GM18511 (cell line): ENCODE measurements around the gene TMEM245.
"Not testable (repeated sequence)": the region's sequence is repeated elsewhere in the genome, so short reads cannot be mapped to it uniquely, and the experiment has no call there.

ENCODE experiments used
- ATAC-seq: cut with Tn5 transposase; IDR thresholded peaks from one replicate; pipeline ENCODE4 v1.9.1; 2021; ENCODE audit warnings: mild to moderate bottlenecking, moderate library complexity; ENCODE audit not compliant: unreplicated experiment

TMEM245 gene

DNA sequence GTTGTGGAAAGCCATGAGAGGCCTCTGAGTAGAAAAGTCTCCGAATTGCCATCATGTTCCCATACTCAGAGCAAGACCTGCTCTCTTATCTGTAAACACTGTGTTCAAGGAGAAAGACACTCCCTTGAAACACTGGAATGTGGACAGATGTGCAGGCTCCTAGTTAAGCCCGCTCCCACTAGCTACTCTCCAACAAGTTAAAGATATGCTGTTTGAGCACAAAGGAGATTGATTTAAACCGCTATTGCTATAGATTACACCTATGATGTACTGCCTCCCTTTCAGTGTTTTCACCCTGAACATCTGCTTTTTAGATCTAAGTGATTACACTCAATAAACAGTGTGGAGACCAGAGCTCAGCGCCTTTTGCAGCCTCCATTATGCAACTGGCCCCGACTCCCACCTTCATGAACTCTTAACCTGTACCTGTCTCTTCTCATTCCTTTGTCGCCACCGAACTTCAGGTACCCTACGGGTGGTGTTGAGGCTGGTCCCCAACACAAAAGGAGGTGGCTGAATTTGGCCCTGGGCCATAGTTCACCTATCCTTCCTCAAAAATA, 47.5 kb downstream of the TMEM245 start:
- no peak for ATAC-seq

DNA sequence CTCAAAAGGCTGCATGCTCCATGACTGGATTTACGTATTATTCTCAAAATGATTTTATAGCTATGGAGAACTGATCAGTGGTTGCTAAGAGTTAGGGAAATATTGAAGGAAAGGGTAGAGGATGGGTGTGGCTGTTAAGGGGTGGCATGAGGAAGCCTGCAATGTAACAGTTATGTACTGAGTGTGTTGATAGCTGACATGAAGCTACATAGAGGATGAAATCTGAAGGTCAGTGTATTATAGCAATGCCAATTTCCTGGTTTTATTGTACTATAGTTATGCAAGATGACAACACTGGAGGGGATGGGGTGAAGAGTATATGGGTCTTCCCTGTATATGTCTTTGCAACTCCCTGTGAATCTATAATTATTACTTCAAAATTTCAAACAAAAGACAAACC, 51.0 kb downstream of the TMEM245 start:
- no peak for ATAC-seq

DNA sequence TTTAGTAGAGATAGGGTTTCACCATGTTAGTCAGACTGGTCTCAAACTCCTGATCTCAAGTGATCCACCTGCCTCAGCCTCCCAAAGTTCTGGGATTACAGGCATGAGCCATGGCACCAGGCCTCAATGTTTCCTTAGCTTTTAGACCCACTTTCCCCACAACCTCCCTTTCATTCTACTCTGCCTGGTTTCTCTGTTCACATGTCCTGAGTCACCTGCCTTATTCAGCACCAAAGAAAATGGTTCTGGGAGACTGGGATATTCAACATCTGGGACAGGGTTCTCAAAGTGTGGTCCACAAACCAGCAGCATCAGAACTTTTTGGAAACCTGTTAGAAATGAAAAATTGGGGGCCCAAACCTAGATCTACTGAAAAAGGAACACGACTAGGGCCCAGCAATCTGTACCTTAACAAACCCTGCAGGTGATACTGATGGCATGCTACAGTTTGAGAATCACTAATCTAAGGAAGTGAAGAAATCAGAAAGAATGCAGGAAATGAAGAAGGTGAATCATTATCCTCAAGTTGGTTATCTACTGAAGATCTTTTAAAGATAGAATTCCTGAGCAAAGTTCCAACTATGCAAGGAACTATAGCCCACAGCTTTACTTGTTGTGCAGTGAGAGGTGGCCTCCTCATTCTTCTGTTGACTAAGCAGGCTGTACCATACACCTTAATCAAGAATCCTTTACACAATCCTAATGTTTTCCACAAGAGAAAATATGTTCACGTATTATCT, 54.6 kb downstream of the TMEM245 start:
- ATAC-seq = no peak

DNA sequence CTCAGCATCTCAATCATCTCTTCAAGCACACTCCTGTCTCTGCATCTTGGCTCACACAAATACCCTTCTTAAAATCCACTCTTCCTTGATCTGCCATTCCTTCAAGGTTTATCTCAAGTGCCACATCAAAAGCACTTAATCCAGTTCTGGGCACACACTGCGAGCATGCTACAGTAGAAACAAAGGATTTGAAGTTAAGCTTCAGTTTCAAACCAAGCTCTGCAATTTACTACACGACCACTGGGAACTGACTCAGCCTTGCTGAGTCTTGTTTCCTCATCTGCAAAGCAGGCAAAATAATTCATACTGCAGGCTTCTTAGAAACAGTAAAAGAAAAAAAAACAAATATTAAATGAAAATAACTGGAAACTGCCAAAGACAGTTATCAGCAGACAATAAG, 56.0 kb downstream of the TMEM245 start:
- ATAC-seq = no peak

DNA sequence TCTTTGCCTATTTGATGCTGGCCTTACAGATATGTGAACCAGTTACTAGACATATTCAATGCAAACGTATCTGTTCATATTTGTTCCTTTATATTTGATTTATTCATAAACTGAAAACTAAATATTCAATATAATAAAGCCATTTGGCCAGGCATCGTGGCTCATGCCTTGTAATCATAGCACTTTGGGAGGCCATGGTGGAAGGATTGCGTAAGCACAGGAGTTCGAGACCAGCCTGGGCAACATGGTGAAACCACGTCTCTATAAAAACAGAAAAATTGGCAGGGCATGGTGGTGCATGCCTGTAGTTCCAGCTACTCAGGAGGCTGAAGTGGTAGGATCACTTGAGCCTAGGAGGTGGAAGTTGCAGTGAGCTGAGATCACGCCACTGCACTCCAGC, 57.2 kb downstream of the TMEM245 start:
- ATAC-seq = no peak

DNA sequence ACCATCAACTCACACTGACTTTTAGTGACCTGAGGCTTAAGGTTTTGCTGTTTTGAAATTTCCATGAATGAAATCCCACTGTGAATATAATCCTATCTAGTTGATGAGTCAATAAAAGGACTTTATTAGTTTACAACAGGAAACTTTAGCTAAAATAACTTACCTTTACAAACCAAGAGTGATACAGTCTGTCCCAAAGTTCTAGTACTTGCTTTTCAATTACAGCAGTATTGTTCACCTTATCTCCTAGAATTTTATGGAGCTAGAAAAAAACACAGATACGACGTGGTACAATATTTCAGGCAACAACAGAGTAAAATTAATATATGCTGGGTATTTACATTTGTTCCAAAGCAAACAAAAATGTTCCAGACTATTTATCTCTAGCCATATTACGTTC, 59.6 kb downstream of the TMEM245 start:
- ATAC-seq = no peak

DNA sequence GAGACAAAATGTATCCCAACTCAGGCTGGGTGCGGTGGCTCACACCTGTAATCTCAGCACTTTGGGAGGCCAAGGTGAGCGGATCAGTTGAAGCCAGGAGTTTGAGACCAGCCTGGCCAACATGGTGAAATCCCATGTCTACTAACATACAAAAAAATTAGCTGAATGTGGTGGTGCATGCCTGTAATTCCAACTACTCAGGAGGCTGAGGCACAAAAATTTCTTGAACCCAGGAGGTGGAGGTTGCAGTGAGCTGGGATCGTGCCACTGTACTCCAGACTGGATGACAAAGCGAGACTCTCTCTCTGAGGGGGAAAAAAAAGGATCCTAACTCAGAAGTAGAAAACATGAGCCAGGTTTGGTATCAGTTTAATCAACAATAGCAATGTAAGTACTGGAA, 66.6 kb downstream of the TMEM245 start:
- ATAC-seq = not testable (repeated sequence)

DNA sequence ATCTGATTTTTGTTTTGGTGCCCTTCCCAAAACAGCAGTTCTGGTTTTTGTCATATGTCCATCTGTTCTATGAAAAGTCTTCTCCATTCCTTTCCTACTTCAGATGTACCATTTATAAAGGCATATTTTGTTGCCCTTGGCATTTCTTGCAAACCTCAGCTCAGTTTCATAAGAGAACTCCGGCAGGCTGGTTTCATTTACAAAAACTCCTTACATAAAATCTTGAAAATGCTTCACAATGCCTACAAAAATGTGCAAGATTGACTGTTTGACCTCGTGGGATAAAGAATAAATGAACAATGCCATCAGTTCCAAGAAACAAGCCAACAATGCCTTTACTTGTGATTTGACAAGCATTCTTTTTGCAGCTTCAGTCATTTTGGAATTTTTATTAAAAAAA, 67.3 kb downstream of the TMEM245 start:
- no peak for ATAC-seq

DNA sequence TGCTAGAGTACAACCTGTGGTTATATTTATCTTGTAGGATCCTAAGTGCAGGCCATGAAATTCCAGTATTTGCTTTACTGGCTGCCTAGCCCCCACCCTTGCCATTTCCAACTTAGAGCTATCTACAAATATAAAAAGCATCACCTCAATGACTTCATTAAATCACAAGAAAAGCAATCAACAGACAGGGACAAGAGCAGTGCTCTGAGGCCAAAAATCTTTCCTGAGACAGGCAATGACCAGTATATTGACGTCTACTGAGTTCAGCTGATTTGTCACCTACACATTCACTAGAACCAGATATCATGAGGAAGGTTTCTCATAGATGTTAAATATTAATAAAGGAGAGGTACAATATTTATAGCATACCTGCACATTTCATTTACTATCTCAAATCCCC, 68.0 kb downstream of the TMEM245 start:
- ATAC-seq = no peak

DNA sequence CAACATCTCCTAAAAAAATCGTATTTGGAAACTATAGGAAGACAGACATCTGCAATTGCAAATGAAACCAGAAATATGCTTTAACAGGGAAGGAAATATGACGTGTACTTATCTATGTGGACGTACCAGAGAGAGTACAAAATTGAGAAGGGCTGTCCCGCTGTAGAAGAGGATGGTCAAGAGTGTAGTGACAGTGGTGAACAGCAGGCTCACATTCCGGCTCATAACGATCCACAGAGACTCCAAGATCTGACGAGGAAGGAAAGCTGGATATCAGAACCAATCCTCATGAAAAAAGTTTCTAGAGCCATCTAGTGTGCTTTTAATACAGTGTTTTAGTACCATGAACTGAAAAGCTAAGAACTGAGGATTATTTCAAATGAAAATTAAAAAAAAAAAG, 69.3 kb downstream of the TMEM245 start:
- ATAC-seq = no peak

DNA sequence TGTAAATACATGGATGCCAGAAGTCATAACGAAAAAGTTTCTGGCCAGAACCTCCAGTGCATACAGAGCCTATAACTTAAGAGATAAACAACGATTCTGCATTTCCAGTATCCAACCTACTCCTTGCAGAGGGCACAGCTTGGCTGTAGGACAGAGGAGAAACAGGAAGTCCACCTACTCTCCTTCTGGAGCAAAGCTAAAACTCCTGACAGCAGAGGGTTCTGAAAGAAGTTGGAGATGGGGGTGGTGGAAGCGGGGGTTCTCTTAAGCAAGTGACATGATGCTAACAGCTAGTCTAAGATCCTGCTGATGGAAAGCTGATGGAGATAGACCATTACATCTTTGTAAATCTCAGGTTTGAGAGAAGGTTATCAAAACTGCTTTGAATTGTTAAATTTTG, 70.9 kb downstream of the TMEM245 start:
- no peak for ATAC-seq

DNA sequence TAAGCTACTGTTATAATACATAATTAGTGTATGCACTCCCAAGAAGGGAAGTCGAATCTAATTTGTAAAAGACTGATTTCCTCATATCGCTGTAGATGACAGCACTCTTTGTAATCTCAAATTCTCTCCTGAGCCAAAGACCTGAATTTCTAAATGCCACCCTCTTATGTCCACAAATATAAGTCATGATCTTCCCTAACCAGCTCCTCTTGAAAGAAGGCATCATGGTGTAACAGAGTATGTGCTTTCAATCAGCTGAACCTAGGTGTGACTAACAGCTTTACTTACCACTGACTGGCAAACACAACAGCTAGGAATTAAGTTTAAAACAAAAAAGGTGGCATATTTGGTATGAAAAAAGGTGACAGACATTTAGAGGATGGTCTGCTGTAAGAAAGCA, 72.5 kb downstream of the TMEM245 start:
- no peak for ATAC-seq

DNA sequence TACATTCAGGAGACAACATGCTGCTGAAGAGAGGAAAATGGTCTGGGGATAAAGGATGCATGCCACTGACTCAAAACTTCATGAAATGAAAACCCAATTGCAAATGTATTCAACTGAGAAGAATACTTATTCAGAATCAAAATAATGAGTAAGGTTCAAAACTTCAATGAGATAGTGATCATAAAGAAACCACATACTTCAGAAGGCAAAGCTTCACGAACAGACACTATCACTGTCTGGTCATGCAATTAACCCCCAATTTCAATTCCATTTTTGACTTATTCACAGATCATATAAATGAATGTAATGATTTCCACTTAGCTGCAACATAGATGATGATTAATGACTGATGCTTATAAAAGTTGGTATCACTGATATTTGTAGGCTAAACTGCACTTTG, 73.4 kb downstream of the TMEM245 start:
- ATAC-seq = no peak

DNA sequence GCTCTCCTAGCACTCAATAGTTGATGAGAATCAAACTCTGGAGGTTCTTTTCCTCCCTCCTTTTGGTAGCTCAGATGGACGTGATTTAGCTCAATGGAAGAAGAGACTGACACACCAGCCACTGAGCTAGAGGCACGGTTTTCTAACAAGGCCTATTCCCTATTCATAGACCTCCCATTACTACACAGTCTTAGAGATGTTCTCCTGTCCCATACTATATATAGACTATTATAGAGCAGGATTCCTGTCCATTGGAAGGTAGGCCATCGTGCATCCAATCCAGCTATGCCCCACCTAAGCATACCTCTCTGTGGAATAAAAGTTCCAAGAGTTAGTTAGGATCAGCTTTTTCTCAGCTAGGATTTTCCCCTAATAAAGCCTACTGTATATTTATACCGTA, 76.2 kb downstream of the TMEM245 start:
- no peak for ATAC-seq

DNA sequence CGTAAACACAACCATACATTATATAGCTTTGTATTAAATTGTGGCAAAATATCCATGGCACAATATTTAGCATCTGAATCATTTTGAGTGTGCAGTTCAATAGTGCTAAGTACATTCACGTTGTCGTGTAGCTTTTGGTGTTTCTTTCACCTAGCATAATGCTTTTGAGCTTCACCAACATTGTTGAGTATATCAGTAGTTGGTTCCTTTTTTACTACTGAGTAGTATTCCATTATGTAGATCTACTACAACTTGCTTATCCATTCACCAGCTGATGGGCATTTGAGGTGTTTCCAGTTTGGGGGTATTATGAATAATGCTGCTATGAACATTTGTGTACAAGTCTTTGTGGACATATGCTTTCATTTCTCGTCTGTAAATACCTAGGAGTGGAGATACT, 79.2 kb downstream of the TMEM245 start:
- ATAC-seq = no peak

DNA sequence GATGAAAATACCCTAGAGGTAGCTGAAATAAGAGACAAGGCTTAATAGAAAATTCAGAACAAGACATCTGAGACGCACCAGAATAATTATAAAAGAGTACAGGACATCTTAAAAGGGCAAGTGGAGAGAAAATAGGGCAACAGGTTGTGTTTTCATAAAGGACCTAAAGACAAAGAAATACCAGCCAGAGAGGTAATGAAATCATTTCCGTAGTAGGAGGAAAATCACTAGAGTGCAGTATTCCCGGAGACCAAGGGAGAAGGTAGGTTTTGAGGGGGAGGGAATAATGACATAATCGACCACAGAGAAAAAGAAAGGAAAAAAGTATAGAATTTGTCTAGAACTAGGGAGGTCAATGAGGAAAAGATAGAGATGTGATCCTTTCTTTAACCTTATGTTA, 80.2 kb downstream of the TMEM245 start:
- no peak for ATAC-seq

DNA sequence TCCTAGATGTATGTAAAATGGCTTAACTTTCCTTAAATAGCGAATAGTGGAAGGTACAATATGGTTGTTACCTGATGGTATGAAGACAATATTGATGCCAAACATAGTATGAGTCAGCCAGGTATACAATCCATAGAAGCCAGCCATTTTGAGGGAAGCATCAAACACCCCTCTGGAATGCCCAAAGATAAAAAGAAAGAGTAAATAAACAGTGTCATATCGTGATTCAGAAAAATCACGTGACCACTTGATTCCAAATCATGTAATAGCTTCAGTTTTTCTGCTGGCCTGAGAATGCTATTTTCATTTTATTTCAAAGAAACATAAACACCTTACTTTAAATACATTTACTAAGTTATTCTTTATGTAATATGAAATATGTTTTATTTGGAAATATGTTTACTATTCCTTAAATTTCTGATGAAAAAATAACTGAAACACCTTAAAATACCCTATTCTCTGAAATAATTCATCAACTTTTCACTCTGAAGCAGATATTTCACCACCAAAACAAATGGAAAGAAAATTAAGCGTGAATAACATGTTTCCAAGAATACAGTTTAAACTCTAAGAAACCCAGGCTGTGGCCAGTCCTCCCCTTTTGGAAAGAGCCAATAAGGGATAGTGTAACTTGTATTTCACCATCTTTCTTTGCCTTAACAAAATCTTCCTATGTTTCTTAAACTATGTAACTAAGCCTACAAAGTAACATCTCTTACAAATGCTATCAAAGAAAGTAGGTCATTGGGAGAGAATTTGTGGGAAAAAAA, 81.6 kb downstream of the TMEM245 start:
- no peak for ATAC-seq

DNA sequence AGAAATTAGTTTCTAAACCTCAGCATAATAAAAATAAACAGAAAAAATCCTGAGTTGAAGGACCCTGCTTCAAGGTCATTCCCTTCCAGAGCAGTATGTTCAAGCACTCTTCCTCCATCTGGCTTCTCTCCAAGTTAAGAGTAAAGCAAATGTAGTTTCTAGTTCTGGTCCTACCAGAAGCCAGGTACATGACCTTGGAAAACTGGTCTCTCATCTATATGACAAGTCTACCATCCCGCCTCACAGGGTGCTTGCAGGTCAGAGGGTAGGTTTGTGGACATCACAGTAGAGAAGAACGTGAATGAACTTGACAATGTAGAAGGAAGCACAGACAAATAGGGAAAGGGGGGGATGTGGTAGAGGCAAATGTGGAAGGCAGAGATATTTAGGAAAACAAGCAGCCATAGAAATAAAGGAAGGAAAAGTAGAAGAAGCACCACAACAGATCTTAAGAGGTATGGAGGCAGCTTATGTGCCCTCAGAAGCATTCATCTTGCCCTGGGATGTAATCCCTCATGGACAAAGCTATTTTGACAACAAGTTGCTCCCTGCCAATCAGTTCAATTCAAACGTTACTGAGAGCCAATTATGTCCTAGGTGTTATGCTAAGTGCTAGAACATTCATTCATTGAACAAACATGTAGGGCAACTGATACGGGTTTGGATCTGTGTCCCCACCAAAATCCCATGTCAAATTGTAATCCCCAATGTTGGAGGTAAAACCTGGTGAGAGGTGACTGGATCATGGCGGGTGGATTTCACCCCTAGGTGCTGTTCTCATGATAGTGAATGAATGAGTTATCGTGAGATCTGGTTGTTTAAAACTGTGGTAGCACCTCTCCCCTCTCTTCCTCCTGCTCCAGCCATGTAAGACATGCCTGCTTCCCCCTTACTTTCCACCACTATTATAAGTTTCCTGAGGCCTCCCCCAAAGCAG, 82.7 kb downstream of the TMEM245 start:
- ATAC-seq = no peak

DNA sequence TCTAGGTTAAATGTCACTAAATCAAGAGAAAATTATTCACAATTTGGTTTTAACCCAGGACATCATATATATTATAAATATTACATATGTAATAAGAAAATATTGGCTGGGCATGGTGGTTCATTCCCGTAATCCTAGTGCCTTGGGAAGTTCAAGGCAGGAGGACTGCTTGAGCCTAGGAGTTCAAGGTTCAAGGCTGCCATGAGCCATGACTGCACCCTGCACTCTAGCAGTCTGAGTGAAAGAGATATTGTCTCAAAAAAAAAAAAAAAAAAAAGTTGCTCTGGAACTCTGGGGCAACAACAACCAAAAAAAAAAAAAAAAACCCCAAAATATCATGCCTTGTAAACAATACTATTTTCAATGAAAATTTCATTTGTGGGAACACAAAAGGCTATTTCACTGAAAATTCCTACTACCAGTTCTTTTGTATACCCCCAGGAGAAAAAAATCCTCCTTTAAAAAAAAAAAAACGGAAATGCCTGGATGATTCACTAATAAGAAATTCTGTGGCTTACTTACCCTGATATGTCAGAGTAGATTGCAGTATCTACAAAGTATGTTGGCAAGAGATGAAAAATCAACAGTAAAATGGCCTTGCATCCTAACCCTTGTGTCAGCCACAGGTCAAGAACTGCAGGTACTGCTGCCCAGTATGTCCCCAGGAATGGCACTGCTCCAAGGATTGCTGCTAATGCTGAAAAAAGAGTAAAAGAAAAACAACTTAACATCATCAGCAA, 83.9 kb downstream of the TMEM245 start:
- ATAC-seq = no peak

DNA sequence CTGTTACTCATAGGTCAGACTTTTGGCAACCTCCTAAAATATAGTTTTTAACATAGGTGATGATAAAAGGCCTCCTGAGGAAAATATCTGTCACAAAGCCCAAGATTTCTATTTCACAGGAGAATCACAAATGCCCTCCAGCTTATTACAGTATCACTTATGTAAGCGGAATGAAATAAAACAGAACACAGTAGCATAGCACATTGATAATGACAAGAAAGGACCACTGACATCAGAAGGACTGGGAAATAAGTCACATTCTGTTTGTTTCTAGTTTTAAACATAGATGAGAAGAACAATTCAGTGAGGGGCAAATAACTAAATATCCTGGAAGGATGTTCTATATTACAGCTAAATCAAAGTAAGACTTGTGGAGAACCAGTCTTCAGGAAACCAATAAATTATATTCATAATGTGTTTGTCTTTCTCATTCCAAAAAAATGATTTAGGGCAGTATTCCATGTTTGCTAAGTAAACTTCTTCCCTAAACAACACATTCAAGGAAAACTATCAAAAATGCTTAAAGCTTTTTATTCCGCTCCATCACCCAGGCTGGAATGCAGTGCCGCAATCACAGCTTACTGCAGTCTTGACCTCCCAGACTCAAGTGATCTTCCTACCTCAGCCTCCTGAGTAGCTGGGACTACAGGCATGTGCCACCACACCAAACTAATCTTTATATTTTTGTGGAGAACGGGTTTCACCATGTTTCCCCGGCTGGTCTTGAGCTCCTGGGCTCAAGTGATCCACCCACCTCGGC, 85.6 kb downstream of the TMEM245 start:
- no peak for ATAC-seq
